ENCODE results near the gene CNEP1R1. TPM values are rescaled to one million over a fixed set of nuclear protein-coding genes. Genes with fewer than 3 reads are reported as not detected.
"Not testable (repeated sequence)": the region's sequence is repeated elsewhere in the genome, so short reads cannot be mapped to it uniquely, and the experiment has no call there.

Gene CNEP1R1, protein sequence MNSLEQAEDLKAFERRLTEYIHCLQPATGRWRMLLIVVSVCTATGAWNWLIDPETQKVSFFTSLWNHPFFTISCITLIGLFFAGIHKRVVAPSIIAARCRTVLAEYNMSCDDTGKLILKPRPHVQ
- total RNA-seq (2014; rRNA removed; shearing (Covaris generic)), result 4.4 and 5.4 TPM in 2 replicates

DNA sequence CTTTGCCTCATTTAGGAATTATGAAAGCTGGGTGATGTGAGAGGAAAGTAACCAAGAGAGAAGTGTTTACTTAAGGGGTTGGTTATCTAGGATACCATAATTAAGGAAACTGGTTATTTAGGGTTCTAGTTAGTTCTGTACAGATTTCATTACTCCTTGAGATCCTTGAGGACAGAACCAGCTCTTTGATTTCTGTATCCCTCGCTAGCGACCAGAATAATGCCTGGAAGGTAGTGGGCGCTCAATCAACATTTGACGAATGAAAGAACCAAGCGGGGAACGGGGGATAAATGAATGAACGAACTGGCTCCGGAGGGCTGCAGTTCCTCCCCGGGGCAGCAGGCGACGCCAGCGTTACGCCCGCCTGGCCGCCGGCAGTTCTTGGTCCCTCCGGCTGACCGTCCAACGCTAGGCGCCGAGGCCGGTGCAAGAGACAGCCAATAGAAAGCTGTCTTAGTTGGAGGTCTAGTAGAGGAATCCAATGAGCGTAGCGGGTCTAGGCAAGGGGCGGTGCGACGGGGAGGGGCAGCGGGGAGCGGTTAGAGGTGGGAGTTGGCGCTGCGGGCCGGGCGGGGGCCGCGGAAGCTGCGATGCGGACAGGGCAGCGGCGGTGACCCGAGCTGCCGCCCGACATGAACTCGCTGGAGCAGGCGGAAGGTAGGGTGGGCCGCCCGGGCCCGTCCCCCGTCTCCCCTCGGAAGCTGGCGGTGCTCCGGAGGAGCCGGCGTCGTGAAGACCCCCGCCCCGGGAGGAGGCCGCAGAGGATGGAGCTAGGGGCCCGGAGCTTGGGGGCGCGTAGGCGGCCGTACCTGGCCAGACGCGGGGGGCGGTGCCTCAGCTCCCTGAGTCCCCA is at the start of gene CNEP1R1:
Gene CNEP1R1 (plus strand): TSS at position 542 of the 853 bp plus-strand sequence. CDS start 91 bp downstream, at position 633.
- peak; percentile 96 for DNase-seq (ENCODE audit: low spot score)

DNA sequence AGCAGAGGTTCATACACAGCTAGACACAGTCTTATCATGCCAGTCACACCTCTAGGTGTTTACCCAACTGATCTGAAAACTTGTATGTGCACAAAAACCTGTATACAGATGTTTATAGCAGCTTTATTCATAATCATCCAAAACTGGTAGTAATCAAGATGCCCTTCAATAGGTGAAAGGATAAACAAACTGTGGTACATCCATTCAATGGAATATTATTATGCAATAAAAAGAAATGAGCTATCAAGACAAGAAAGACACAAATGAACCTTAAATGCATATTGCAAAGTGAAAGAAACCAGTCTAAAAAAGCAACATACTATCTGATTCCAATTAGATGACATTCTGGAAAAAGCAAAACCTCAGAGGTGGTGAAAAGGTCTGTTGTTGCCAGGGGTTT is 47.6 kb upstream of the CNEP1R1 start:
- no peak for DNase-seq (ENCODE audit: low spot score)

DNA sequence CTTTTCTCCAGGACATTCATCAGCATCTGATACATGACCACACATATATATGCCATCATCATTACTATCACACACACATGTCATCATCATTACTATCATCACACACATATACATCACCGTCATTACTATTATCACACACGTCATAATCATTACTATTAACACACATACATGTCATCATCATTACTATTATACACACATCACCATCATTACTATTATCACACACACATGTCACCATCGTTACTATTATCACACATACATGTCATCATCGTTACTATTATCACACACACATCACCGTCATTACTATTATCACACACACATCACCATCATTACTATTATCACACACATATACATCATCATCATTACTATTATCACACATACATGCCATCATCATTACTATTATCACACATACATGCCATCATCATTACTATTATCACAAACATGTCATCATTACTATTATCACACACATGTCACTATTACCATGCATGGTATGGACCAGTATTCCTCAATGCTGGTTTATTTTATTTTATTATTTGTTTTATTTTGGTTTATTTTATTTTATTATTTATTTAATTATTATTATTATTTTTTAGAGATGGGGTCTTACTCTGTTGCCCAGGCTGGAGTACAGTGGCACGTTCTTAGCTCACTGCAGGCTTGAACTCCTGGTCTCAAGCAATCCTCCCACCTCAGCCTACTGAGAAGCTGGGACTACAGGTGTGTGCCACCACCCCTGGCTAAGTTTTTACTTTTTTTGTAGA is 46.3 kb upstream of the CNEP1R1 start:
- no peak for DNase-seq (ENCODE audit: low spot score)

DNA sequence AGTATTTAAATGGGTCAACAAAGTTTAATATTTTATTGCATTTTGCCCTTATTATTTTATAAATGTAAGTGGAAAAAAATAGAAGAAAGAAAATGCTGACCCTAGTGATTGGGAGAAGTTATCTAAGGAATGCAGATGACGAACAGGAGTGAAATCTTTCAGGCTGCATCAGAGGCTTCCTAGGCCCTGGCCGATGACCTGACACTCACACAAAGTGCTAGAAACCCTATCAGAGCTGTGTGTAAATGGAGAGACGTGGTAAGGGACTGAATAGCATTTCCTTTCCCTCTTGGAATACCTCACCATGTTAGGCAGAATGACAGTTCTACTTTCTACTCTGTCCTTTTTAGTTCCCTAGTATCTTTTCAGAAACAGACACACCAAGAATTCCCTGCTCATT is 44.9 kb upstream of the CNEP1R1 start:
- DNase-seq (ENCODE audit: low spot score), result no peak

DNA sequence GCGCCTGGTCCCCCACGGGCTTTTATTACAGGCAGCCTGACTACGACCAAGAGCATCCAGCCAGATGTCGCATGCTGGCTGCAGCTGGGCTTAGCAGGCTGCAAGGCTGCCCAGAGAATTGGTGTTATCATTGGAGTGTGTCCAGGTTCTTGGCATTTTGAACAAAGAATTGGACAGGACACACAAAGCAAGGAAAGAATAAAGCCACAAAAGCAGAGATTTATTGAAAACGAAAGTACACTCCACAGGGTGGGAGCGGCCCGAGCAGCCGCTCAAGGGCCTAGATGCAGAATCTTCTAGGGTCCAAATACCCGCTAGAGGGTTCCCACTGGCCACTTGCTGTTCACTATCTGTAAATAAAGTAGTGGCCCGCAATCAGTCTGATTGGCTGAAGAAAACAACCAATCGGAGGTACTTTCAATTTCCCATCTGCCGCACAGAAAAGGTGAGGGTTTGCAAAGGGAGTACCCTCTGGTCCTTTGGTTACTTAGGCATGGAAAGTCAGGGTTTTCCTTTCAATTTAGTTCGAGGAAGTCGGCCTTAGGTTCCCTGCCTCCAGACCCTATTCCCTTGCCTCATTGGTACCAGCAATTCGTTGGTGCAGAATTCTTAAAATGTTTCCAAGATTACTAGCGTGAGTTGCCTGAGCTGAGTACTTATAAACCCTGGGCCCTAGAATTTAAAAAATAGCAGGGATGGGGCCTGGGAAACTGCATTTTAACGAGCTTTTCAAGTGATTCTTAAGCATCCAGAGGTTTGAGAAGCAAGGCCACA is 38.5 kb upstream of the CNEP1R1 start:
- DNase-seq (ENCODE audit: low spot score), result no peak

DNA sequence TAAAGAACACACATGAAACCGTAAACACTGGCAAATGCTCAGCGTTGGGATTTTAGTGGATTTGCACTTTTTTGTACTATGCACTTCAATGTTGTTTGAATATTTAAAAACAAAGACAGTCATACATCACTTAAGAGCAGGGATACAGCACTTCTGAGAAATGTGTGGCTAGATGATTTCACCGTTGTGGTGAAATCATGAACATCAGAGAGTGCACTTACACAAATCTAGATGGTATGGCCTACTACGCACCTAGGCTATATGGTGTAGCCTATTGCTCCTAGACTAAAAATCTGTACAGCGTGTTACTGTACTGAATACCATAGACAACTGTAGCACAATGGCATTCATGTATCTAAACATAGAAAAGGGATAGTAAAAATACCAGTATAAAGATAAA is 37.6 kb upstream of the CNEP1R1 start:
- DNase-seq (ENCODE audit: low spot score), result no peak

DNA sequence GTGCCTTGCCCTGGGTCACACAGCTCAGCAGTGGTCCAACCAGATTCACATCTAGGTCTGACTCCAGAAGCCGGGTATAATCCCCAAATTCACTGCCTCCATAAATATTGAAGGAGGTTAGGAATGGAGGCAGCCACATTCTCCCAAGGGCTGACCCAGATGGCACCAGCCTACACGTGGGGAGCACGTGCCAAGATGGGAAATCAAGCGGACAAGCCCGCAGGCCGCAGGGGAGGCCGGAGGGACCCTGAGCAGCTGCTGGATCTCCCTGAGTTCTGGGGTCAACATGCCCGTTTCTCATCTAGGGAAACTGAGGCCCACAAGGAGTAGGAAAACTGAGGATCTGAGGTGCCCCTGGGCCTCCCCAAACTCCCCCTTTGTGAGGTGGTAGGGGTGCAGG is 32.2 kb upstream of the CNEP1R1 start:
- no peak for DNase-seq (ENCODE audit: low spot score)

DNA sequence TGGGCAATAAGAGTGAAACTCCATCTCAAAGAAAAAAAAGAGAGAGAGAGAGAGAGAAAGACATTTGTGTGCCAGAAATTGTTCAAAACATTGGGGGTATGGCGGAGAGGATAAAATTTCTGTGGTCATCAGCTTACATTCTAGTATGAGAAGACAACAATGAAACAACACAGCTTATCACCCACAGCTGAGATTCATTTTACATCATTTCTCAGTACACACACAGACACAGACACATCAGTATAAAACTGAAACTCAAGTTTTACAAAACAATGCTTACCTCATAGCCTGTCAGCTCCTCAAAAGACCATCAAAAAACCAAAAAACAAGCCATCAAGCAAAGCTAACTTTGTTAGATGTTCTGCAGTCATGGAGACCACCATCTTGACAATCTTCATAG is 31.4 kb upstream of the CNEP1R1 start:
- no peak for DNase-seq (ENCODE audit: low spot score)

DNA sequence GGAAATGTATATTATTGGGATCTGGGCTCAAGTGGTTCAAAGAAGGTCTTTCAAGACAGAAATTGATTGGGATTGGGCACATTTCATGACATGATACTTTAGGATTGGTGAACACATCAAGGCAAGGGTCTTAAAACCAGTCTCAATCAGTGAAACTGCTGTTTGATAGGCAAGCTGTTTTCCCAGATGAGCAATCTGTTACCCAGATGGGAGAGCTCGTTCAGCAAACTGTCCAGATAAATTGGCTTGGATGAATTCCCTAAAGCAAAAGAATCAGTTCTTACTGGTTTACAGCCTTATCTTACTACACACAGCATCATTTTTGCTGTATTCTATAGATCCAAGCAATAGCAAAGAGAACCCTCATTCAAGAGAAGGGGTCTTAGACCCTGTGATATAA is 31.0 kb upstream of the CNEP1R1 start:
- no peak for DNase-seq (ENCODE audit: low spot score)

DNA sequence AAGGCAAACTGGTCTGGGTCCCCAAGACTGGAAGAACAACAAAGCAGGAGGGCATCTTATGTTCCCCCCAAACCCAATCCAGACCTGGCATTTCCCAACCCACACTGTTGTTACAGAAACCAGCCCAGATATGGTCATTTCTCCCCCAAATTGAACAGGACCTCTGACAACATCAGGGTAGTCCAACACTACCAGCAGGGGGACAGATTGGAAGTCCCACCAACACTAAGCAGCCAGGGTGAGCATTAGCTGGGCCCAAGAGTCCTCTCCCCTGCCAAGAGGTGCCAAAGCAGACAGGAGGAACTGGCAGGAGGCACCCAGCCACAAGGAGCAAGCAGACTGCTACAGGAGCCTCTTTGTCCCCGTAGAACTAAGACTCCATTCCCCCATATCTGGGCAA is 29.3 kb upstream of the CNEP1R1 start:
- DNase-seq (ENCODE audit: low spot score), result no peak

DNA sequence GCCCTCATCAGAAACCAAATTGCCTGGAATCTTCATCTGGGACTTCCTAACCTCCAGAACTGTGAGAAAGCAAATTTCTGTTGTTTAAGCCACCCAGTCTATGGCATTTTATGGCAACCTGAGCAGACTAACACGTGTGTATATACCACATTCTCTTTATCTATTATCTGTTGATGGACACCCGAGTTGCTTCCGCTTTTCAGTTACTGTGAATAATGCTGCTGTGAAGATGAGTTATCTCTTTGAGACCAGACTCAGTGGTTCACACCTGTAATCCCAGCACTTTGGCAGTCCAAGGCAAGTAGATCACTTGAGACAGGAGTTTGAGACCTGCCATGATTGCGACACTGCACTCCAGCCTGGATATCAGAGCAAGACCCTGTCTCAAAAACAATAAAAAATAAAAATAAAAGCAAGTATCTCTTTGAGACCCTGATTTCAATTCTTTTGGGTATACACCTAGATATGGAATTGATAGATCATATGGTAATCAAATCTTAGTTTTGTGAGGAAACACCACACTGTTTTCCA is 27.2 kb upstream of the CNEP1R1 start:
- DNase-seq (ENCODE audit: low spot score), result no peak

DNA sequence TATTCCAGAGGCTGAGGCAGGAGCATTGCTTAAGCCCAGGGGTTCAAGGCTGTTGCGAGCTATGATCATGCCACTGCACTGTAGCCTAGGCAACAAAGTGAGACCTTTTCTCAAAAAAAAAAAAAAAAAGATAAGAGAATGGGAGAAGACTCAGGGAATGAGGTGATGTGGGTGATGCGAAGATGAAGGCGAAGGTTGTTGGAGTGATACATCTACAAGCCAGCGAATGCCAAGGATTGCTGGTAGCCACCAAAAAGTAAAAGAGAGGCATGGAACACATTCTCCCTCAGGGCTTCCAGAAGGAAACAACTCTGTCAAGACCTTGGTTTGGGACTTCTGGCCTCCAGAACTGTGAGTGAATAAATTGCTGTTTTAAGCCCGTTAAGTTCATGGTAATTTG is 26.0 kb upstream of the CNEP1R1 start:
- DNase-seq (ENCODE audit: low spot score), result no peak

DNA sequence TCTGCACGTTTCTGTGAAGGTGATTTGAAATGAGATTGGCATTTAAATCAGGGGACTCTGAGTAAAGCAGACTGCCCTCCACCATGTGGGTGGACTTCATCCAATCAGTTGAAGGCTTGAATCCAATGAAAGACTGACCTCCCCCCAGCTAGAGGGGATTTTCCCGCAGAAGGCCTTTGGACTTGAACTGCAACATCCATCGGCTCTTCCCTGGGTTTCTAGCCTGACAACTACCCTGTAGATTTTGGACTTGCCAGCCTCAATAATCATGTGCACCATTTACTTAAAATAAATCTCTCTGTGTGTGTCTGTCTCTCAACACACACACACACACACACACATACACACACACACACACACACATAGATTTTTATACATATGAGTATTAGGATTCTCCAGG is 23.9 kb upstream of the CNEP1R1 start:
- DNase-seq (ENCODE audit: low spot score), result no peak

DNA sequence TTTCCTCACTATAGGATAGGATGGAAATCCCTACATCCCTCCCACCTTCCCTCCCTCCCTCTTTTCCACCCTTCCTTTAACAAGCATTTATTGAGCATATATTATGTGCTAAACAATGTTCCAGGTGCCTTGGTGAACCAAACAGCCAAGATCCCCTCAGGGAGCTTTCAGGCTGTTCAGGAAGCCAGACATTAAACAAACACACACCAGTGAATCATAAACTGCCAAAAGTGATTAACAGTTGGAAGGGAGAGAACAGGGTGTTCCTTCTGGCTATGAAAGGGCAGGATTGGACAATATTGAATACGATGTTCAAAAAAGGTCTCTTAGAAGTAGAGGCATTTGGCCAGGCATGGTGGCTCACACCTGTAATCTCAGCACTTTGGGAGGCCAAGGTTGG is 22.8 kb upstream of the CNEP1R1 start:
- DNase-seq (ENCODE audit: low spot score), result no peak

DNA sequence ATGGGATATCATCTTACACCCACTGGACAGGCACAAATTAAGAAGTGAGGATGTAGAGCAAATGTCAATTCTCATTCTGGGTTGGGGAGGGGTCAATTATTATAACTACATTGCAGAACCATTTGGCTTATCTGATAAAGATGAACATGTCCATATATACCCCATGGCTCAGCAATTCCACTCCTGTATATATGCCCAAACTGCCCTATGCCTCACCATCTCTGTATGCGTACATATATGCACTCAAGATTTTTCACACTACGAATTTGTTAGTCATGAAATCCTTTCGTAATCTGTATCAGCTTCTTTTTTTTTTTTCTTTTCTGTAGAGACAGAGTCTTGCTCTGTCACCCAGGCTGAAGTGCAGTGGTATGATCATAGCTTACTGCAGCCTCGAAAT is 20.8 kb upstream of the CNEP1R1 start:
- DNase-seq (ENCODE audit: low spot score), result no peak

DNA sequence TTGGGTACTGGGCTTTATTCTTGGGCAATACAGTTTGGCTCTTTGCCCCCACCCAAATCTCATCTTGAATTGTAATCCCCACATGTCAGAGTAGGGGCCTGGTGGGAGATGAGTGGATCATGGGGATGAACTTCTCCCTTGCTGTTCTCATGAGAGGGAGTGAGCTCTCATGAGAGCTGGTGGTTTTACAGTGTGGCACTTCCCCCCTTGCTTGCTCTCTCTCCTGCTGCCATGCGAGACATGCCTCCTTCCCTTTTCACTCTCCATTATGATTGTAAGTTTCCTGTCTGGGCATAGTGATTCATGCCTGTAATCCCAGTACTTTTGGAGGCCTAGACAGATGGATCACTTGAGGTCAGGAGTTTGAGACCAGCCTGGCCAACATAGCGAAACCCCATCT is 18.1 kb upstream of the CNEP1R1 start:
- no peak for DNase-seq (ENCODE audit: low spot score)

DNA sequence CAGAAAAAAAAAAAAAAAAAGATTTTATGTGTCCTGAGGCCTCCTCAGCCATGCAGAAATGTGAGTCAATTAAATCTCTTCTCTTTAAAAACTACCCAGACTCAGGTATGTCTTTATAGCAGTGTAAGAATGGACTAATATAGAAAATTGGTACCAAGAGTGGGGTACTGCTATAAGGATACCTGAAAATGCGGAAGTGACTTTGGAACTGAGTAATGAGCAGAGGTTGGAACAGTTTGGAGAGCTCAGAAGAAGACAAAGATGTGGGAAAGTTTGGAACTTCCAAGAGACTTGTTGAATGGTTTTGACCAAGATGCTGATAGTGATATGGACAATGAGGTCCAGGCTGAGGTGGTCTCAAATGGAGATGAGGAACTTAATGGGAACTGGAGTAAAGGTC is 17.3 kb upstream of the CNEP1R1 start:
- no peak for DNase-seq (ENCODE audit: low spot score)

DNA sequence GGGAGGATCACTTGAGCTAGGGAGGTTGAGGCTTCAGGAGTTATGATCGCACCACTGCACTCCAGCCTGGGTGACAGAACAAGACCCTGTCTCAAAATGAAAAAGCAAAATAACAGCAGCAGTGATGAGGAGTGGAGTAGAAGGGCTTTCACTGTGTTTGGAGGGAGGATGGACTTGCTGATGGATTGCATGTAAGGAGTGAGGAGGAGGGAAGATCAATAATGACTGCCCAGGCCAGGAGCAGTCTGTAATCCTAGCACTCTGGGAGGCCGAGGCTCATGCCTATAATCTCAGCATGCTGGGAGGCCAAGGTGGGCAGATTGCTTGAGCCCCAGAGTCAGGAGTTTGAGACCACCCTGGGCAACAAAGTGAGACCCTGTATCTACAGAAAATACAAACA is 14.8 kb upstream of the CNEP1R1 start:
- no peak for DNase-seq (ENCODE audit: low spot score)

DNA sequence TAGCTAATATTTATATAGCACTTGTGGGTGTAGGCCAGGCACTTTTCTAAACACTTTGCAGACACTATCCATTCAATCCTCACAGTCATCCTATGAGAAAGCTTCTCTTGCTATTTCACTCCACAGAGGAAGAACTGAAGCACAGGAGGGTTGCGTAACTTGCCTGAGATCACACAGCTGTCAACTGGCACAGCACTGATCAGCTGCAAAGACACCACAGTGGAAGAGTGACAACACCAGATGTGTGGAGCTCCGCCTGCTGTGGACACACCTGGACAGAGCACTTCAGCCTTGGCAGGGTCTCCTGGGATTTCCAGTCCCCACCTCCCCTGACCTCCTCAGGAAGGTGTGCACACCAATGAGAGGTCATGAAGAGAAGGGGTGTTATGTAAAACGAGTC is 13.3 kb upstream of the CNEP1R1 start:
- no peak for DNase-seq (ENCODE audit: low spot score)

DNA sequence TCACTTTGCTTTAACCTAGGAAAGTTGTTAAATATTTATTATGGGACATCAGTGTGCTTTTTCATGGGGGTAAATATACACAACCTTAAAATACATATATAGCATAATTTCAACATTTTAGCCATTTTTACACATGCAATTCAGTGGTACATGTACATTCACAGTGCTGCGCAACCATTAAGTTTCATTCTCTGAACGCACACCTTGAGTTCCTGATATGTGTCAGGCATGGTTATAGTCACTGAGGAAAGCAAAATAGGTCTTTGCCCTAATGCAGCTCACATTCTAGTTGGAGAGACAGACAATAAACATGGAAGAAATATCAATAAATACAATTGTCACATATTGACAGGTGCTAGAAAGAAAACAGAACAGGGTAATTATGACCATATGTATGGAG is 12.8 kb upstream of the CNEP1R1 start:
- DNase-seq (ENCODE audit: low spot score), result no peak

DNA sequence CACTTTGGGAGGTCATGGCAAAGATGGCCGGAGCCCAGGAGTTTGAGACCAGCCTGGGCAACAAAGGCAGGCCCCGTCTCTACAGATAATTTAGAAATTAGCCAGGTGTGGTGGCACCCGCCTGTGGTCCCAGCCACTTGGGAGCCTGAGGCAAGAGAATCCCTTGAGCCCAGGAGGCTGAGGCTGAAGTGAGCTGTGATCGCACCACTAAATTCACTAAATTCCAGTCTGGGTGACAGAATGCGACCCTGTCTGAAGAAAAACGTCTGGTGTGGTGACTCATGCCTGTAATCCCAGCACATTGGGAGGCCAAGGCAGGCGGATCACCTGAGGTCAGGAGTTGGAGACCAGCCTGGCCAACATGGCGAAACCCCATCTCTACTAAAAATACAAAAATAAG is 10.8 kb upstream of the CNEP1R1 start:
- not testable (repeated sequence) for DNase-seq (ENCODE audit: low spot score)

DNA sequence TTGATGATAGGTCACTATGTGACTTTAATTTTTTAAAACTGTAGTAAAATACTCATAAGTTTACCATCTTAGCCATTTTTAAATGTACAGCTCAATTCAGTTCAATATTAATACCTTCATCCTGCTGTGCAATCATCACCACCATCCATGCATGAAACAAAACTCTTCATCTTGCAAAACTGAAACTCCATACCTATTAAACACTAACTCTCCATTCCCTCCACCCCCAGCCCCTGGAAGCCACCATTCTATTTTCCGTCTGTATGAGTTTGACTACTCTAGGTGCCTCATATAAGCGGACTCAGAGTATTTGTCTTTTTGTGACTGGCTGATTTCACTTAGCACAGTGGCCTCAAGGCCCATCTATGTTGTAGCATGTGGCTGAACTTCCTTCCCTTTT is 9.4 kb upstream of the CNEP1R1 start:
- no peak for DNase-seq (ENCODE audit: low spot score)

Measured in HT-29 (cell line).